SK-N-SH treated with all-trans-retinoic acid at 6 μM for 48 hours (cell line): ENCODE data around the gene IQSEC1.

Experiments
- ATAC-seq: fragments of 200-7000 bp; cut with Tn5 transposase; 3 replicates; pipeline ENCODE4 v1.9.1; 2020; ENCODE audit warnings: mild to moderate bottlenecking, moderate library complexity
- ARNTL ChIP-seq: fragments of 450-650 bp; formaldehyde crosslinking; IDR thresholded peaks from 2 replicates; pipeline ENCODE4 v1.5.0; 2020; ENCODE audit warnings: low read depth, mild to moderate bottlenecking, moderate library complexity, borderline replicate concordance
- BACH2 ChIP-seq: fragments of 250-450 bp; sonication (Bioruptor Pico); IDR thresholded peaks from 2 replicates; pipeline ENCODE4 v1.9.0; 2021; ENCODE audit warnings: mild to moderate bottlenecking, borderline replicate concordance
- CREB5 ChIP-seq: fragments of 250-450 bp; sonication (Bioruptor Pico); IDR thresholded peaks from 2 replicates; pipeline ENCODE4 v1.5.1; 2020; ENCODE audit warnings: low read depth, mild to moderate bottlenecking, moderate library complexity
- CSDC2 ChIP-seq: fragments of 250-450 bp; sonication (Bioruptor Pico); IDR thresholded peaks from 2 replicates; pipeline ENCODE4 v1.5.0; 2020; ENCODE audit warnings: mild to moderate bottlenecking, moderate library complexity
- CSRNP3 ChIP-seq: fragments of 250-450 bp; sonication (Bioruptor Pico); IDR thresholded peaks from 2 replicates; pipeline ENCODE4 v1.5.1; 2021; ENCODE audit warnings: mild to moderate bottlenecking, moderate library complexity
- ESRRG ChIP-seq: fragments of 250-450 bp; sonication (Bioruptor Pico); IDR thresholded peaks from 2 replicates; pipeline ENCODE4 v1.6.1; 2021; ENCODE audit warnings: mild to moderate bottlenecking
- GLIS3 ChIP-seq: fragments of 250-450 bp; sonication (Bioruptor Pico); IDR thresholded peaks from 2 replicates; pipeline ENCODE4 v1.5.0; 2020; ENCODE audit warnings: mild to moderate bottlenecking, moderate library complexity
- ISL1 ChIP-seq: fragments of 250-450 bp; sonication (Bioruptor Pico); IDR thresholded peaks from 2 replicates; pipeline ENCODE4 v2.1.2; 2022; ENCODE audit warnings: mild to moderate bottlenecking, moderate library complexity
- OSR1 ChIP-seq: fragments of 250-450 bp; sonication (Bioruptor Pico); IDR thresholded peaks from 2 replicates; pipeline ENCODE4 v1.8.0; 2022; ENCODE audit warnings: moderate library complexity, mild to moderate bottlenecking, inconsistent platforms
- PATZ1 ChIP-seq: fragments of 250-450 bp; sonication (Bioruptor Pico); IDR thresholded peaks from 2 replicates; pipeline ENCODE4 v1.8.0; 2020; ENCODE audit warnings: mild to moderate bottlenecking, moderate library complexity, borderline replicate concordance
- POU6F1 ChIP-seq: fragments of 250-450 bp; sonication (Bioruptor Pico); IDR thresholded peaks from 2 replicates; pipeline ENCODE4 v1.8.0; 2021; ENCODE audit warnings: low read depth, mild to moderate bottlenecking, moderate library complexity, borderline replicate concordance
- PPARA ChIP-seq: fragments of 250-450 bp; sonication (Bioruptor Pico); IDR thresholded peaks from 2 replicates; pipeline ENCODE4 v1.5.0; 2020; ENCODE audit warnings: mild to moderate bottlenecking, borderline replicate concordance
- RARB ChIP-seq: fragments of 250-450 bp; sonication (Bioruptor Pico); IDR thresholded peaks from 2 replicates; pipeline ENCODE4 v1.8.0; 2021; ENCODE audit warnings: mild to moderate bottlenecking, moderate library complexity
- SNAI2 ChIP-seq: fragments of 250-450 bp; sonication (Bioruptor Pico); IDR thresholded peaks from 2 replicates; pipeline ENCODE4 v1.5.0; 2020; ENCODE audit warnings: mild to moderate bottlenecking, moderate library complexity
- TCF4 ChIP-seq: fragments of 250-450 bp; sonication (Bioruptor Pico); IDR thresholded peaks from 2 replicates; pipeline ENCODE4 v1.8.0; 2021; ENCODE audit warnings: mild to moderate bottlenecking, moderate library complexity, borderline replicate concordance
- TOX ChIP-seq: fragments of 250-450 bp; sonication (Bioruptor Pico); IDR thresholded peaks from 2 replicates; pipeline ENCODE4 v1.8.0; 2021; ENCODE audit warnings: mild to moderate bottlenecking, moderate library complexity, borderline replicate concordance
- TSHZ2 ChIP-seq: fragments of 250-450 bp; sonication (Bioruptor Pico); IDR thresholded peaks from 2 replicates; pipeline ENCODE4 v1.5.0; 2020; ENCODE audit warnings: mild to moderate bottlenecking, moderate library complexity
- ZC3H10 ChIP-seq: fragments of 250-450 bp; sonication (Bioruptor Pico); IDR thresholded peaks from 2 replicates; pipeline ENCODE4 v1.5.1; 2021; ENCODE audit warnings: mild to moderate bottlenecking, moderate library complexity
- ZFP3 ChIP-seq: fragments of 250-450 bp; sonication (Bioruptor Pico); IDR thresholded peaks from 2 replicates; pipeline ENCODE4 v1.5.0; 2020; ENCODE audit warnings: mild to moderate bottlenecking, moderate library complexity
- ZFP30 ChIP-seq: fragments of 450-650 bp; formaldehyde crosslinking; IDR thresholded peaks from 2 replicates; pipeline ENCODE4 v1.5.0; 2022; ENCODE audit warnings: mild to moderate bottlenecking, moderate library complexity
- ZNF565 ChIP-seq: fragments of 450-650 bp; formaldehyde crosslinking; conservative IDR thresholded peaks from 2 replicates; pipeline ENCODE4 v1.5.0; 2020; ENCODE audit warnings: low read depth, mild to moderate bottlenecking, moderate library complexity
- ZNF70 ChIP-seq: fragments of 450-650 bp; formaldehyde crosslinking; IDR thresholded peaks from 2 replicates; pipeline ENCODE4 v1.5.0; 2020; ENCODE audit warnings: mild to moderate bottlenecking, moderate library complexity
- ZNF8 ChIP-seq: fragments of 450-650 bp; formaldehyde crosslinking; IDR thresholded peaks from 2 replicates; pipeline ENCODE4 v1.5.0; 2020; ENCODE audit warnings: mild to moderate bottlenecking, moderate library complexity

The IQSEC1 gene

GRCh38 chr3:13107661-13108060, 34.4 kb upstream of the IQSEC1 start:
- TF ChIP-seq ZC3H10 (CRISPR knock-in tag) (no peak), POU6F1 (CRISPR knock-in tag) (no peak), ZNF565 (no peak), SNAI2 (CRISPR knock-in tag) (no peak)
- ATAC-seq, result no peak

- no peak for ATAC-seq
- no peak for TF ChIP-seq RARB
- TF ChIP-seq ARNTL (CRISPR knock-in tag), result no peak
- TF ChIP-seq CSDC2 (CRISPR knock-in tag), result no peak
- TF ChIP-seq PPARA (CRISPR knock-in tag), result no peak
- TF ChIP-seq ZC3H10 (CRISPR knock-in tag), result no peak
- no peak for TF ChIP-seq ZFP3
- TF ChIP-seq ESRRG (CRISPR knock-in tag), result no peak
- TF ChIP-seq TSHZ2 (CRISPR knock-in tag), result no peak
- TF ChIP-seq PATZ1 (CRISPR knock-in tag), result no peak
- no peak for TF ChIP-seq ZFP30
- no peak for TF ChIP-seq CSRNP3 (CRISPR knock-in tag)
- TF ChIP-seq TOX (CRISPR knock-in tag), result no peak
- TF ChIP-seq CREB5 (CRISPR knock-in tag), result no peak
- TF ChIP-seq GLIS3 (CRISPR knock-in tag), result no peak
- no peak for TF ChIP-seq SNAI2 (CRISPR knock-in tag)
- no peak for TF ChIP-seq OSR1 (CRISPR knock-in tag)
- TF ChIP-seq ZNF8 (CRISPR knock-in tag), result no peak
Measured at GRCh38 chr3:13106308-13107001, 33.2 kb upstream of the IQSEC1 start.

GRCh38 chr3:13105896-13106250, 32.6 kb upstream of the IQSEC1 start:
- no peak for ATAC-seq
- TF ChIP-seq ESRRG (CRISPR knock-in tag) (no peak), BACH2 (CRISPR knock-in tag) (no peak), ZNF70 (no peak), RARB (no peak), TCF4 (CRISPR knock-in tag) (no peak), OSR1 (CRISPR knock-in tag) (no peak), ISL1 (CRISPR knock-in tag) (no peak), ZFP3 (no peak), PATZ1 (CRISPR knock-in tag) (no peak), GLIS3 (CRISPR knock-in tag) (no peak), CSRNP3 (CRISPR knock-in tag) (no peak), ZFP30 (no peak), TOX (CRISPR knock-in tag) (no peak)
